Measurements from ENCODE around the gene APBB2.
A peak's percentile ranks its signal among the peaks of the same experiment; 100 is the strongest.

APBB2 gene

GRCh38 chr4:40881096-40881495 is 333.2 kb downstream of the APBB2 start:
- no peak for DNase-seq

- no peak for DNase-seq
Measured at GRCh38 chr4:40878548-40879055, 335.7 kb downstream of the APBB2 start.

GRCh38 chr4:40877081-40877480 is 337.3 kb downstream of the APBB2 start:
- DNase-seq: no peak

- DNase-seq: no peak
Measured at GRCh38 chr4:40875507-40876150, 338.7 kb downstream of the APBB2 start.

DNA sequence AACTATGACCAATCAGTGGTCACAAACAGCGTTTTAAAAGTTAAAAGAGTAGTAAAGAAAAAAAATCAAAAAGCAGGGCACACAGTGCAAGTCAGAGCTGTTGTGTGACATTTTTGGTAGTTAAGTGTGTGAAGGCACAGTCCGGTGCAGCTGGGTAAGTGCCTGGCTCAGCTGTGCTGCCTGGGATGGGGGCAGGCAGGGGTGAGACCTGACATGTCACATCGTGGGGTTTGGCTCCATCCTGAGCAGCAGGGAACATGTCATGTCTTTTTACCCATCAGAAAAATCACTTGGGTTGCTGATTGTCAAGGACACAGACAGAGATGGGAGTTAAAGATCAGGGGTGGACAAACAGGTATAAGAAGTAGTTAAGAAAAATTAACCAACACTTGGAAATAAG is 339.4 kb downstream of the APBB2 start:
- DNase-seq: no peak

DNA sequence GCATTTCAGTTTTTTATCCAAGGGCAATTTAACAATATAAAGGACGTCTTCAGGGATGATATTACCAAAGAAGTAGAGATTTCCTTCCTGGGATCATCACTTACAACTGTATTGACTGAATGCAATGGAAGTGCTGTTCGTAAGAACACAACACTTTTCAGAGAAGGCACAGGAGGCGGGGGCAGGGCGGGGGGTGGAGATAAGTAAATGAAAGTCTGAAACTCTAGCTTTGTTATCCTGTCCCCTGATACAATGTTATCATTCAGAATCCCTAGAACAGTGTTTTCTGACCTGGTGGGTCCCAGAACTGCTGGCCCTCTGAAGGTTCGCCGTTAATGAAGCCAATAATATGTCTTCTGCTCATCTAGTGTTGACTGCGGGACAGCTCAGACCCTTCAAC is 340.0 kb downstream of the APBB2 start:
- no peak for DNase-seq

DNA sequence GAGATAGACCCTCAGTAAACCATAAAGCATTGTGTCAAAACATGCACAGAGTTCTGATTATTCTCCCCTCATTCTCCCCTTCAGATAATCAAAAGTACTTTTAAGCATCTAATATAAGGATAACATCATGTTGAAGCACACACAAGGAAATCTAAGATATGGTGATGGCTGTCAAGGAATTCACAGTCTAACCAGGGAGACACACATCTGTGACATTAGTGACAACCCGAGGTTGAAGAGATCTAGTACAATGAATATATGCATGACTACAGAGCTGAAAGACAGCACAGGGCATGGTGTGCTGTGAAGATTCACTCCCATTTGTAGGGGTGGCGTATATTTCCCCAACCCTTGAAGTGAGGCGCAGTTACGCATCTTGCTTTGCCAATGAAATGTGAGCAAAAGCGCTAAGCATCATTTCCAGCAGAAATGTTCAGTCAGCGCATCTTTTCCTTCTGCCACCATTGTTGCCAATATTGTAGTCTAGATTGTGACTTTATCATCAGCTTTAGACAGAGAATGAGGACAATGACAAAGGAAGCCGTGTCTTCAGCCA is 342.6 kb downstream of the APBB2 start:
- DNase-seq: no peak

DNA sequence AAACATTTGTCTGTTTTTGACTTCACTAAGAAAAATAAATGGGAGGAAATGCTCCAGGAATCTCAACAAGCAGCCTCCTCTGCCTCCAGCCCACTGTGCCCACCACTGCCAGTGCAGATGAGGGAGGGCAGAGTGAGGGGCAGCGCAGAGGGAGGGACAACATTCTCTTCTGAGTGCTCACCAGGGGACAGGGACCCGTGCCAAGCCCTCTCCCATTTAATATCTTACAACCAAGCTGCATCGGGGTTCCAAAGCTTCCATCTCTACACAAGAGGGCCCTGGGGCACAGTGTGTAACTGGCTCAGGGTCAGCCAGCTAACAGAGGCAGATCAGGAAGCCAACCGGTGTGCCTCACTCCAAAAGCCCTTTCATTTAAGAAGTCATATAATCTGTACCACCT is 344.2 kb downstream of the APBB2 start:
- peak; percentile 15 for DNase-seq

GRCh38 chr4:40865696-40866095 is 348.6 kb downstream of the APBB2 start:
- DNase-seq: no peak

GRCh38 chr4:40864531-40864930 is 349.8 kb downstream of the APBB2 start:
- DNase-seq: no peak

DNA sequence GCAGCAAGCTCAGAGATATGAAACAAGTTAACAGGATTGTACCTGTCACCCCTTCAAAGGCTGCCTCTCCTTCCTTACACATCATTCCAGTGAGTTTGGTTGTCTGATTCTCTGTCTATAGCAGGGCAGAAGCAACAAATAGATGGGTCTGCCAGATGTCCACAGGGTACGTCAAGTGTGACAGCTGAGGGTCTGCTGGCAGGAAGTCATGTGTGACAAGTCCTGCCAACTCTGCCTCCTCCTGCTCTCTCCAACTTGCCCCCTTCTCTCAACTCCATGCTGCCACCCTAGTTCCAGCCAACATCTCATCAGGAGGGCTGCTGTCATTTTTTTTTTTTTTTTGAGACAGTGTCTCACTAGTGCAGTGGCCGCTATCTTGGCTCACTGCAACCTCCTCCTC is 355.4 kb downstream of the APBB2 start:
- DNase-seq: peak; percentile 20

GRCh38 chr4:40857956-40858355 is 356.4 kb downstream of the APBB2 start:
- DNase-seq: peak; percentile 28

- peak; percentile 71 for DNase-seq
Measured at GRCh38 chr4:40856840-40857362, 357.4 kb downstream of the APBB2 start.

- peak; percentile 29 for DNase-seq
Measured at GRCh38 chr4:40856277-40856839, 358.0 kb downstream of the APBB2 start.

GRCh38 chr4:40850496-40850895 is 363.8 kb downstream of the APBB2 start:
- no peak for DNase-seq

DNA sequence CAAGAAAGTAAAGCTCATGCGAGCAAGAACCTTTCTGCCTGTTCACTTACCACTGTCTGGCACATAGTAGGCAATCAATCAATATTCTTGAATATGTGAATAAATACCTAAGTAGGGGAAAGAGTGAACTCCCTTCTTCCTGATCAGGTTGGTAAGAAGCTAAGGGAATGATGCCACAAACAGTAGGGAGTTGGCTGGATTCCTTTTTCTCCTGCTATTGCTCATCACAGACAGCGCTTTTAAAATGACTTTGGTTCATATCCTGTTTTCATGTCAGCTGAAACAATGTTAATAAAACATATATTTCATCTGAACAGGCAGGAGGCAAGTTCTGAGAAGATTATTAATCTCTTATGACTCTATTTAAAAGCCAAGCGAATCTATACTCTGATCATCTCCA is 365.4 kb downstream of the APBB2 start:
- DNase-seq: no peak

GRCh38 chr4:40848251-40848650 is 366.1 kb downstream of the APBB2 start:
- peak; percentile 20 for DNase-seq

- DNase-seq: no peak
Measured at GRCh38 chr4:40846532-40846931, 367.8 kb downstream of the APBB2 start.

- DNase-seq: no peak
Measured at GRCh38 chr4:40845154-40845835, 369.0 kb downstream of the APBB2 start.

GRCh38 chr4:40844261-40844660 is 370.1 kb downstream of the APBB2 start:
- DNase-seq: no peak

DNA sequence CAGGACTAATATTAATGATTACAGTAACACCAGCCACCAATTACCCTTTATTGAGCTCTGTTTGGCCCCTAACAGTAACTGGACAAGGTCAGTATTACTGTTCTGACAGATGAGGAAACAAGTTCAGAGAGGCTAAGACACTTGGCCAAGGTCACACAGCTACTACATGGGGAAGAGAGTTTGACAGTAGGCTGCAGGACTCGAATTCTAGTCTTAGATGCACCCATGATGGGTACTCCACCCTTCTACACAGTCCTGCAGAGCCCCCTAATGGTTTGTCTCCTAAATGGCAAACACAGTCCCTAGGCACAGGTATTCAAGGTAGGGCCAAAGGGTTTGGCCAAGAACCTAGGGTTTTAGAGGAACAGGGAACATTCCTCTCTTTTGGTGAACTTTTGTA is 370.6 kb downstream of the APBB2 start:
- DNase-seq: peak; percentile 4

- no peak for DNase-seq
Measured at GRCh38 chr4:40842725-40843423, 371.5 kb downstream of the APBB2 start.

DNA sequence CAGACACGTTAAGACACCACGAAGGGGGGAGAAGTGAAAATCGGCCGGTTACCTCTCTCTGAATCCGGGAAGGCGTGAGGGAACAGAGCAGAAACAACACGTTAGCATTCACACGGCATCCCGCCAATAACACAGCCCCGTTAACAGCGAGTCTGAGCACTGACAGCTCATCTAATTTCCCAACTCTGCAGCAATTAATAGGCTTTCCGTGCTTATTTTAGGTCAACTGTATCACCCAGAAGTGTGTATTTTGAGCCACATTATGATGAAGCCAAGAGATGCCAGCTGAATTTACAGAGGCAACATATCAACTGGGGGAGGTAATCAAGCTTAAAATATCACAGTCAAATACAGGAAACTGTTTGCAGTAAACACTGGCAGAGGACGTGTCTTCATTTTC is 372.0 kb downstream of the APBB2 start:
- peak; percentile 23 for DNase-seq

Data from NCI-H1092 (cell line).